Keratinocyte (primary cell): ENCODE data around the gene NALF2. TPM values are rescaled to one million over a fixed set of nuclear protein-coding genes. Genes with fewer than 3 reads are reported as not detected.
A peak's percentile ranks its signal among the peaks of the same experiment; 100 is the strongest.

ENCODE experiments used
- DNase-seq: peaks from one replicate; pipeline ENCODE4 v3.0.0-alpha.2; 2011; ENCODE audit warnings: low read depth, missing footprints, low spot score
- FAIRE-seq: peaks from 2 replicates; lab custom pipeline; 2011; peaks lifted over from hg19 to GRCh38; lab: Jason Lieb, UNC
- H2AFZ ChIP-seq: 2 replicates; pipeline ENCODE4 v1.6.0; 2012; ENCODE audit warnings: low read length, control low read depth, inconsistent platforms; ENCODE audit not compliant: control insufficient read depth
- H3K27ac ChIP-seq: 2 replicates; pipeline ENCODE4 v1.5.1; 2011; ENCODE audit warnings: low read length; ENCODE audit not compliant: control insufficient read depth, insufficient read depth
- H3K27me3 ChIP-seq: 3 replicates; pipeline ENCODE4 v1.6.0; 2011; ENCODE audit warnings: low read length; ENCODE audit not compliant: control insufficient read depth, insufficient read depth; ENCODE audit errors: extremely low read depth
- H3K36me3 ChIP-seq, 2 experiments: 2 replicates in 1 of 2; 3 replicates in 1 of 2; pipeline ENCODE4 v1.5.1; 2011; ENCODE audit warnings: low read length in 2 of 2, mild to moderate bottlenecking in 1 of 2; ENCODE audit not compliant: control insufficient read depth in 2 of 2, insufficient read depth in 2 of 2; ENCODE audit errors: extremely low read depth in 1 of 2
- H3K4me1 ChIP-seq: 3 replicates; pipeline ENCODE4 v1.5.1; 2011; ENCODE audit warnings: low read length; ENCODE audit not compliant: control insufficient read depth, insufficient read depth; ENCODE audit errors: extremely low read depth
- H3K4me2 ChIP-seq: 3 replicates; pipeline ENCODE4 v1.6.0; 2011; ENCODE audit warnings: low read depth, low read length; ENCODE audit not compliant: control insufficient read depth, insufficient read depth; ENCODE audit errors: extremely low read depth
- H3K4me3 ChIP-seq, 3 experiments: fragments of 200-600 bp in 1 of 3; sonication (generic) in 1 of 3; 2 replicates in 2 of 3; 3 replicates in 1 of 3; pipeline ENCODE4 v1.5.1; 2011 to 2016; ENCODE audit warnings: low read length in 3 of 3, mild to moderate bottlenecking in 3 of 3, control low read depth in 2 of 3, inconsistent platforms in 1 of 3, low read depth in 1 of 3, mixed read lengths in 1 of 3, mixed run types in 1 of 3, moderate library complexity in 1 of 3; ENCODE audit not compliant: control insufficient read depth in 2 of 3, insufficient read depth in 2 of 3; ENCODE audit errors: extremely low read depth in 1 of 3
- H3K79me2 ChIP-seq: 2 replicates; pipeline ENCODE4 v1.6.0; 2012; ENCODE audit warnings: low read length; ENCODE audit not compliant: control insufficient read depth, insufficient read depth
- H3K9ac ChIP-seq: 3 replicates; pipeline ENCODE4 v1.6.0; 2011; ENCODE audit warnings: low read length; ENCODE audit not compliant: control insufficient read depth, insufficient read depth; ENCODE audit errors: extremely low read depth
- H3K9me1 ChIP-seq: 3 replicates; pipeline ENCODE4 v1.6.0; 2011; ENCODE audit warnings: low read length; ENCODE audit not compliant: control insufficient read depth, insufficient read depth; ENCODE audit errors: extremely low read depth
- H3K9me3 ChIP-seq: 2 replicates; pipeline ENCODE4 v1.5.1; 2012; ENCODE audit warnings: low read depth, low read length; ENCODE audit not compliant: control insufficient read depth
- H4K20me1 ChIP-seq: 3 replicates; pipeline ENCODE4 v1.6.0; 2011; ENCODE audit warnings: low read length; ENCODE audit not compliant: control insufficient read depth, insufficient read depth; ENCODE audit errors: extremely low read depth
- EZH2 ChIP-seq: IDR thresholded peaks from one replicate; pipeline ENCODE4 v1.6.1; 2012; ENCODE audit warnings: inconsistent platforms, mild to moderate bottlenecking, low read length, moderate library complexity
- dilution Hi-C: fragments of 300-500 bp; cut with MboI; formaldehyde crosslinking; loops from one replicate; pipeline ENCODE4 v1.7.0; 2020; ENCODE audit warnings: low sequenced_read_pairs; ENCODE audit not compliant: extremely low pct_ligation_motif_present
- polyA minus RNA-seq, 3 experiments: library from RNA; depleted of rRNA, polyadenylated mRNA; stranded (reverse); fragments of >200 nt; gene quantifications; 1 replicate in 1 of 3; 2 replicates in 1 of 3; 3 replicates in 1 of 3; pipeline ENCODE4 v1.2.3, GENCODE V29; 2011
- polyA plus RNA-seq, 5 experiments: library from polyadenylated mRNA; depleted of rRNA in 3 of 5; stranded (reverse) in 3 of 5; stranded (forward) in 1 of 5; unstranded in 1 of 5; fragments of >200 nt; gene quantifications; 1 replicate in 1 of 5; 2 replicates in 3 of 5; 3 replicates in 1 of 5; pipeline versions ENCODE4 v1.2.1 to v1.2.3, GENCODE V29; 2011 to 2012; ENCODE audit warnings: missing spikeins in 2 of 5, low read depth in 1 of 5, low replicate concordance in 1 of 5
- TF ChIP-seq, protein P1 (sequence below), 3 experiments: IDR thresholded peaks in 1 of 3; conservative IDR thresholded peaks in 1 of 3; optimal IDR thresholded peaks in 1 of 3; 2 replicates in 2 of 3; 3 replicates in 1 of 3; pipeline versions ENCODE3 to v1.5.1; 2011; ENCODE audit warnings: low read length in 3 of 3, mild to moderate bottlenecking in 3 of 3, moderate library complexity in 2 of 3, control low read depth in 1 of 3, inconsistent platforms in 1 of 3; ENCODE audit not compliant: insufficient read depth in 2 of 3; ENCODE audit errors: extremely low read depth in 1 of 3

Gene NALF2
- 2.5 to 3.0 TPM (median 2.9 TPM) in 3 replicates for polyA plus RNA-seq
- polyA plus RNA-seq (2011; ENCODE audit: low read depth): 1.5 TPM
- polyA plus RNA-seq (2011; cell fraction: cytosol; rRNA removed): 3.5 and 4.0 TPM in 2 replicates
- 4.9 and 5.5 TPM in 2 replicates for polyA plus RNA-seq (2011; cell fraction: nucleus; rRNA removed)
- 4.3 and 5.5 TPM in 2 replicates for polyA plus RNA-seq (2012; ENCODE audit: low replicate concordance)
- 2.5 to 4.5 TPM (median 2.7 TPM) in 3 replicates for polyA minus RNA-seq
- polyA minus RNA-seq (2011; cell fraction: cytosol; rRNA and poly(A)+ RNA removed): 2.5 TPM
- 2.0 and 3.4 TPM in 2 replicates for polyA minus RNA-seq (2011; cell fraction: nucleus; rRNA and poly(A)+ RNA removed)

DNA sequence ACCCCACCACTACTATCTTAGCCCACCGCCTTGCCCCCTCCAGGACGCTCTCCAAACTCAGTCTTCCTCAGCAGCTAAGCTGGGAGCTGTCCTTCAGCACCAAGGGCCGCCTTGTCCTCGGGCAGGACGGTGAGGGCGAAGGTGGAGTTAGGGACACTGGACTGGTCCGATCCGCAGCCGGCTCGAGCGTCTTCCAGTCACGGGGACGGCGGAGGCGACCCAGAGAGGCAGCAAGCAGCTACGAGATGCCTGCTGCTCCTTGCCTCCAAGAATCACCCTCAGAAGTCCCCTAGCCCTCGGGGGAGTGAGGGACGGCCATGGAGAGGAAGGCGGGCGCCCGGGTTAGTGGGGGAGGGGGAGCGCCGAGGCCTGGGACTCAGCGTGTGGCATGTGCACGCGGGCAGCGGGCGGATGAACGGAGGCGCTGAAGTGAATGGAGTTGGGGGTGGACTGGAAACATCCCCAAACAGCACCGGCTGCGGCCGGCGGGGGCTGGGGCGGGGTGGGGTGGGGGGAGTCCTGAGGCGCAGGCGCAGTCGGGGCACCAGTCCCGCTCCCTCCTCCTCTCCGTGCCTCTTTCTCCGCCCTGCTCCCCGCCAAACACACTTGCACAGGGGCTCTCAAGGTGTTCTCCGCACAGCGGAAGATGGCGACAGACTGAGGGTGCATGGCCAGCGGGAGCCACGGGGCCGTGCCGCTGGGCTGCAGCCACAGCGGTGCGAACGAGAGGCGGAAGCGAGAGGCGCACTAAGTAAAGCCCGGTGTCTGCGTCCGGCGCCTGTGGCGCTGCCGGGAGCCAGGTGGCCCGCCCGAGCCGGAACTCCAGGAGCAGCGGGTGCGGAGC, at the start of gene NALF2:
Gene NALF2, plus strand, starts transcription at position 545 of the 844 bp plus-strand sequence. CDS start 957 bp downstream, outside the sequence.
- no peak for FAIRE-seq
- no peaks in the 10 kb centered on the region for H3K9me3 ChIP-seq
- dilution Hi-C loops: no loop called here
- DNase-seq: no peak
- peak within 1 kb of the TSS; percentile 37 for H3K9ac ChIP-seq
- H3K27ac ChIP-seq: peak within 1 kb of the TSS; percentile 67
- H3K4me1 ChIP-seq: peaks cover 14% of the 10 kb centered on the region
- peaks cover 4% of the 10 kb centered on the region for H4K20me1 ChIP-seq
- TF ChIP-seq, protein P1, sequence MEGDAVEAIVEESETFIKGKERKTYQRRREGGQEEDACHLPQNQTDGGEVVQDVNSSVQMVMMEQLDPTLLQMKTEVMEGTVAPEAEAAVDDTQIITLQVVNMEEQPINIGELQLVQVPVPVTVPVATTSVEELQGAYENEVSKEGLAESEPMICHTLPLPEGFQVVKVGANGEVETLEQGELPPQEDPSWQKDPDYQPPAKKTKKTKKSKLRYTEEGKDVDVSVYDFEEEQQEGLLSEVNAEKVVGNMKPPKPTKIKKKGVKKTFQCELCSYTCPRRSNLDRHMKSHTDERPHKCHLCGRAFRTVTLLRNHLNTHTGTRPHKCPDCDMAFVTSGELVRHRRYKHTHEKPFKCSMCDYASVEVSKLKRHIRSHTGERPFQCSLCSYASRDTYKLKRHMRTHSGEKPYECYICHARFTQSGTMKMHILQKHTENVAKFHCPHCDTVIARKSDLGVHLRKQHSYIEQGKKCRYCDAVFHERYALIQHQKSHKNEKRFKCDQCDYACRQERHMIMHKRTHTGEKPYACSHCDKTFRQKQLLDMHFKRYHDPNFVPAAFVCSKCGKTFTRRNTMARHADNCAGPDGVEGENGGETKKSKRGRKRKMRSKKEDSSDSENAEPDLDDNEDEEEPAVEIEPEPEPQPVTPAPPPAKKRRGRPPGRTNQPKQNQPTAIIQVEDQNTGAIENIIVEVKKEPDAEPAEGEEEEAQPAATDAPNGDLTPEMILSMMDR (optimal IDR thresholded peaks at IDR 0.05 in 1 of 3, IDR thresholded peaks at IDR 0.05 in 1 of 3, conservative IDR thresholded peaks at IDR 0.05 in 1 of 3; ENCODE audit: extremely low read depth in 1 of 3, insufficient read depth in 2 of 3, low read length in 3 of 3): no peak
- no peak for TF ChIP-seq EZH2
- peaks cover 2% of the 10 kb centered on the region for H3K79me2 ChIP-seq
- peak within 1 kb of the TSS; percentile 56 for H3K4me2 ChIP-seq
- no peaks in the 10 kb centered on the region for H3K9me1 ChIP-seq
- peak within 1 kb of the TSS; percentile 53 for H2AFZ ChIP-seq
- H3K27me3 ChIP-seq: peaks cover 5% of the 10 kb centered on the region
- H3K4me3 ChIP-seq: peak within 1 kb of the TSS; percentile 55 to 59 (median 57)
- no peaks in the 10 kb centered on the region for H3K36me3 ChIP-seq

DNA sequence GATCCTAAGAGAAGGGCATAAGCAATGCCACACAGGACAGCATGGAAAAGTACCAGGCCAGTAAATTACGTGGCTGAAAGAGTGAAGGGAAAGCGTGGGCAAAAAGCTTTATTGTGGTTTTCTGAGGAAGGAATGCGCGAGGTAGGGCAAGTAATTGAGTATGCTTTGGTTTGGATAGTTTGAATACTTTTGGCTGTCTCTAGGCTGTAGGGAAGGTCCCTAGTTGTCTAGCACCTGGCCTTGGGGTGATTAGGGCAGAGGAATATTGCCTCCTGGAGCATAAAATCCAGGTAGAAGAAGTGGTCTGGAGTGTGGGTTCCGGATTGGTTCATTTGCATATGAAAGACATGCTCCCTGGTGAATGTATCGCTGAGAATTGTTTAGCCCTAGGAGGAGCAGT, 46.4 kb upstream of the NALF2 start:
- Histone ChIP-seq H3K9ac (no peak overlapping the region), H4K20me1 (no peaks in the 10 kb centered on the region), H3K4me1 (no peaks in the 10 kb centered on the region), H3K36me3 (no peaks in the 10 kb centered on the region), H2AFZ (no peak overlapping the region), H3K9me1 (no peaks in the 10 kb centered on the region), H3K4me2 (no peak overlapping the region), H3K27ac (no peak overlapping the region), H3K27me3 (no peaks in the 10 kb centered on the region), H3K4me3 (no peak overlapping the region), H3K79me2 (no peaks in the 10 kb centered on the region), H3K9me3 (no peaks in the 10 kb centered on the region)
- TF ChIP-seq, protein P1 (optimal IDR thresholded peaks at IDR 0.05 in 1 of 3, IDR thresholded peaks at IDR 0.05 in 1 of 3, conservative IDR thresholded peaks at IDR 0.05 in 1 of 3; ENCODE audit: extremely low read depth in 1 of 3, insufficient read depth in 2 of 3, low read length in 3 of 3): no peak
- TF ChIP-seq EZH2: no peak
- no peak for DNase-seq
- dilution Hi-C loops: no loop called here
- no peak for FAIRE-seq
